HG03175 (cell line): ENCODE results near the gene CAPN9.

Experiments used
- ATAC-seq: cut with Tn5 transposase; IDR thresholded peaks from one replicate; pipeline ENCODE4 v1.9.1; 2021; ENCODE audit warnings: mild to moderate bottlenecking, moderate library complexity; ENCODE audit not compliant: unreplicated experiment

Gene CAPN9

GRCh38 chr1:230794871-230795605 lies 47.9 kb downstream of the CAPN9 start:
- ATAC-seq: no peak

- no peak for ATAC-seq
Measured at GRCh38 chr1:230796626-230797025, 49.4 kb downstream of the CAPN9 start.

- no peak for ATAC-seq
Measured at GRCh38 chr1:230797376-230797920, 50.3 kb downstream of the CAPN9 start.

- no peak for ATAC-seq
Measured at GRCh38 chr1:230797942-230798365, 50.8 kb downstream of the CAPN9 start.

- ATAC-seq: no peak
Measured at GRCh38 chr1:230798491-230798890, 51.3 kb downstream of the CAPN9 start.

- ATAC-seq: no peak
Measured at GRCh38 chr1:230800891-230801840, 54.0 kb downstream of the CAPN9 start.

GRCh38 chr1:230804396-230804795 lies 57.2 kb downstream of the CAPN9 start:
- ATAC-seq: no peak

- ATAC-seq: no peak
Measured at GRCh38 chr1:230806552-230806951, 59.4 kb downstream of the CAPN9 start.

GRCh38 chr1:230807029-230807428 lies 59.8 kb downstream of the CAPN9 start:
- ATAC-seq: no peak

- ATAC-seq: no peak
Measured at GRCh38 chr1:230807561-230808280, 60.5 kb downstream of the CAPN9 start.

- ATAC-seq: no peak
Measured at GRCh38 chr1:230808281-230808872, 61.2 kb downstream of the CAPN9 start.

GRCh38 chr1:230809256-230809990 lies 62.2 kb downstream of the CAPN9 start:
- ATAC-seq: no peak

- no peak for ATAC-seq
Measured at GRCh38 chr1:230812568-230812967, 65.4 kb downstream of the CAPN9 start.

- no peak for ATAC-seq
Measured at GRCh38 chr1:230814949-230815692, 67.9 kb downstream of the CAPN9 start.

GRCh38 chr1:230816018-230816417 lies 68.8 kb downstream of the CAPN9 start:
- no peak for ATAC-seq

- no peak for ATAC-seq
Measured at GRCh38 chr1:230818367-230818766, 71.2 kb downstream of the CAPN9 start.

- ATAC-seq: no peak
Measured at GRCh38 chr1:230818901-230819300, 71.7 kb downstream of the CAPN9 start.

- ATAC-seq: no peak
Measured at GRCh38 chr1:230819976-230820375, 72.8 kb downstream of the CAPN9 start.

GRCh38 chr1:230820568-230820967 lies 73.4 kb downstream of the CAPN9 start:
- ATAC-seq: no peak
